A673 (cell line): ENCODE measurements around the gene FOXE3. TPM values are rescaled to one million over a fixed set of nuclear protein-coding genes. Genes with fewer than 3 reads are reported as not detected.

ENCODE experiments used
- BruUV-seq: library from RNA; stranded (reverse); fragments of 400-500 nt; replicated peaks from 2 replicates; lab custom pipeline; 2021; lab: Mats Ljungman, UMichigan
- CTCF ChIA-PET: fragments of 300-600 bp; sonication (Branson Sonifier 250); formaldehyde crosslinking; loops from one replicate; lab custom pipeline; 2022; ENCODE audit warnings: antibody characterized with exemption; lab: Charles Lee
- POLR2A ChIA-PET: fragments of 300-600 bp; sonication (Branson Sonifier 250); formaldehyde crosslinking; loops from one replicate; lab custom pipeline; 2022; ENCODE audit warnings: antibody characterized with exemption; ENCODE audit not compliant: low non-redundant PET; lab: Charles Lee
- DNase-seq: peaks from one replicate; pipeline ENCODE4 v3.0.0-alpha.2; 2015; ENCODE audit warnings: low spot score
- H3K27ac ChIP-seq: fragments of 200-600 bp; sonication (generic); 2 replicates; pipeline ENCODE4 v1.5.1; 2016; ENCODE audit warnings: mixed run types, low read depth, mild to moderate bottlenecking, mixed read lengths, antibody characterized with exemption, low read length; ENCODE audit not compliant: poor library complexity, severe bottlenecking
- H3K27me3 ChIP-seq: fragments of 200-600 bp; sonication (generic); replicated peaks from 2 replicates; pipeline ENCODE4 v1.6.1; 2017; ENCODE audit warnings: mixed run types, low read depth, mild to moderate bottlenecking, mixed read lengths, antibody characterized with exemption, low read length; ENCODE audit not compliant: insufficient read depth, poor library complexity
- H3K36me3 ChIP-seq: fragments of 200-600 bp; sonication (generic); 2 replicates; pipeline ENCODE4 v1.6.1; 2016; ENCODE audit warnings: mixed run types, mild to moderate bottlenecking, mixed read lengths, antibody characterized with exemption, low read length; ENCODE audit not compliant: insufficient read depth, poor library complexity, severe bottlenecking
- H3K4me1 ChIP-seq: fragments of 200-600 bp; sonication (generic); 2 replicates; pipeline ENCODE4 v1.6.1; 2017; ENCODE audit warnings: mixed run types, mild to moderate bottlenecking, mixed read lengths, antibody characterized with exemption, low read length; ENCODE audit not compliant: insufficient read depth, poor library complexity, severe bottlenecking
- H3K4me3 ChIP-seq: fragments of 200-600 bp; sonication (generic); 2 replicates; pipeline ENCODE4 v1.5.1; 2016; ENCODE audit warnings: low read depth, mixed run types, mild to moderate bottlenecking, mixed read lengths, low read length; ENCODE audit not compliant: poor library complexity, severe bottlenecking
- H3K9me3 ChIP-seq: fragments of 200-600 bp; sonication (generic); 2 replicates; pipeline ENCODE4 v1.6.1; 2016; ENCODE audit warnings: mixed run types, low read depth, mild to moderate bottlenecking, mixed read lengths, antibody characterized with exemption, low read length; ENCODE audit not compliant: poor library complexity, severe bottlenecking
- CTCF ChIP-seq: fragments of 300-800, 200-600 bp; sonication (generic); conservative IDR thresholded peaks from 2 replicates; pipeline ENCODE4 v1.5.1; 2017; ENCODE audit warnings: low read depth, mild to moderate bottlenecking, antibody characterized with exemption, low read length, moderate library complexity, mixed read lengths
- EZH2 ChIP-seq: fragments of 200-600 bp; sonication (generic); IDR thresholded peaks from 2 replicates; pipeline ENCODE4 v1.6.1; 2017; ENCODE audit warnings: borderline replicate concordance, low read depth, mild to moderate bottlenecking, mixed read lengths, antibody characterized with exemption, low read length; ENCODE audit not compliant: poor library complexity, severe bottlenecking
- intact Hi-C: fragments of 100-400 bp; cut with micrococcal nuclease; formaldehyde crosslinking; loops from one replicate; pipeline ENCODE4 v1.10.0; 2022; ENCODE audit not compliant: unreplicated experiment
- total RNA-seq: library from RNA; stranded (reverse); gene quantifications from 2 replicates; pipeline ENCODE4 v1.2.3, GENCODE V29; 2021

Gene FOXE3
- total RNA-seq, 1 experiment from 2014 or later: not detected

GRCh38 chr1:47411436-47411835 lies 4.6 kb upstream of the FOXE3 start:
- Histone ChIP-seq H3K9me3 (no peaks in the 10 kb centered on the region), H3K4me1 (no peaks in the 10 kb centered on the region), H3K27ac (no peak overlapping the region), H3K27me3 (peaks cover 26% of the 10 kb centered on the region), H3K36me3 (no peaks in the 10 kb centered on the region), H3K4me3 (no peak overlapping the region)
- intact Hi-C loops: no loop called here
- POLR2A ChIA-PET: no interaction called here
- no TSS peak for BruUV-seq
- no peak for TF ChIP-seq EZH2
- TF ChIP-seq CTCF: no peak
- CTCF ChIA-PET: no interaction called here
- DNase-seq: no peak

GRCh38 chr1:47412437-47412836 lies 3.6 kb upstream of the FOXE3 start:
- no peaks in the 10 kb centered on the region for H3K9me3 ChIP-seq
- H3K4me1 ChIP-seq: no peaks in the 10 kb centered on the region
- DNase-seq: no peak
- ChIA-PET POLR2A (no interaction called here), CTCF (no interaction called here)
- H3K27ac ChIP-seq: no peak overlapping the region
- intact Hi-C loops: no loop called here
- TF ChIP-seq EZH2 (no peak), CTCF (no peak)
- H3K36me3 ChIP-seq: no peaks in the 10 kb centered on the region
- H3K27me3 ChIP-seq: peaks cover 34% of the 10 kb centered on the region
- H3K4me3 ChIP-seq: no peak overlapping the region
- no TSS peak for BruUV-seq

GRCh38 chr1:47416319-47417169 lies 459 bp downstream of the FOXE3 start:
- no peak overlapping the region for H3K4me3 ChIP-seq
- peaks cover 70% of the 10 kb centered on the region for H3K27me3 ChIP-seq
- H3K9me3 ChIP-seq: no peaks in the 10 kb centered on the region
- ChIA-PET CTCF (interaction anchor here (0.5 kb wide), 1 partner anchor 71 kb away, joined by 7 read pairs; no protein-coding TSS in a partner anchor), POLR2A (no interaction called here)
- no peak for TF ChIP-seq CTCF
- no peak for TF ChIP-seq EZH2
- BruUV-seq: no TSS peak
- intact Hi-C loops: no loop called here
- H3K36me3 ChIP-seq: no peaks in the 10 kb centered on the region
- H3K4me1 ChIP-seq: no peaks in the 10 kb centered on the region
- DNase-seq: no peak
- H3K27ac ChIP-seq: no peak overlapping the region
